HL-60 (cell line): ENCODE results near the gene TANGO2.

Experiments used
- CTCF ChIP-seq: IDR thresholded peaks from one replicate; pipeline ENCODE4 v1.5.1; 2011; ENCODE audit warnings: low read length, control low read depth, inconsistent platforms; ENCODE audit not compliant: insufficient read depth
- GABPA ChIP-seq: IDR thresholded peaks from 2 replicates; pipeline ENCODE4 v1.6.1; 2012; ENCODE audit warnings: low read depth
- POLR2AphosphoS5 ChIP-seq: IDR thresholded peaks from 2 replicates; pipeline ENCODE4 v1.6.1; 2012; ENCODE audit warnings: low read depth
- REST ChIP-seq: IDR thresholded peaks from 2 replicates; pipeline ENCODE4 v1.6.1; 2012; ENCODE audit warnings: low read depth; ENCODE audit not compliant: insufficient replicate concordance
- SPI1 ChIP-seq: IDR thresholded peaks from 2 replicates; pipeline ENCODE4 v1.6.1; 2012; ENCODE audit warnings: low read depth, mild to moderate bottlenecking, borderline replicate concordance

- no peak for TF ChIP-seq CTCF
- no peak for TF ChIP-seq POLR2AphosphoS5
- no peak for TF ChIP-seq REST
- TF ChIP-seq GABPA: no peak
- no peak for TF ChIP-seq SPI1
Observed at GRCh38 chr22:19986011-19986409, 34.9 kb upstream of the TANGO2 start.
